H9 (cell line): ENCODE data around the gene TRIP6. TPM values are rescaled to one million over a fixed set of nuclear protein-coding genes. Genes with fewer than 3 reads are reported as not detected.

Experiments used
- DNase-seq: peaks from one replicate; pipeline ENCODE4 v3.0.0-alpha.2; 2017
- H2AFZ ChIP-seq: one replicate; pipeline ENCODE4 v1.6.1; 2013; ENCODE audit warnings: mild to moderate bottlenecking, low read length, control low read depth, moderate library complexity
- H2AK5ac ChIP-seq: 2 replicates; pipeline ENCODE4 v1.6.1; 2013; ENCODE audit warnings: low read length, control low read depth, mixed read lengths; ENCODE audit not compliant: insufficient read length
- H2BK120ac ChIP-seq: one replicate; pipeline ENCODE4 v1.6.1; 2013; ENCODE audit warnings: low read depth, mild to moderate bottlenecking, low read length, control low read depth, inconsistent platforms; ENCODE audit not compliant: poor library complexity, severe bottlenecking
- H2BK12ac ChIP-seq: 2 replicates; pipeline ENCODE4 v1.6.1; 2013; ENCODE audit warnings: low read length, control low read depth, mixed read lengths, low read depth; ENCODE audit not compliant: insufficient read length
- H2BK15ac ChIP-seq: 2 replicates; pipeline ENCODE4 v1.6.1; 2013; ENCODE audit warnings: low read depth, low read length, control low read depth
- H2BK20ac ChIP-seq: one replicate; pipeline ENCODE4 v1.6.1; 2013; ENCODE audit warnings: low read depth, mild to moderate bottlenecking, low read length, control low read depth, inconsistent platforms; ENCODE audit not compliant: poor library complexity, severe bottlenecking
- H2BK5ac ChIP-seq: 2 replicates; pipeline ENCODE4 v1.6.1; 2013; ENCODE audit warnings: low read length, control low read depth, mixed read lengths; ENCODE audit not compliant: insufficient read length
- H3K14ac ChIP-seq: 2 replicates; pipeline ENCODE4 v1.6.1; 2013; ENCODE audit warnings: low read length, control low read depth; ENCODE audit not compliant: insufficient read depth
- H3K18ac ChIP-seq: 2 replicates; pipeline ENCODE4 v1.6.1; 2013; ENCODE audit warnings: low read depth, mild to moderate bottlenecking, mixed read lengths, low read length, control low read depth; ENCODE audit not compliant: insufficient read length
- H3K23ac ChIP-seq: 2 replicates; pipeline ENCODE4 v1.6.1; 2013; ENCODE audit warnings: low read length, control low read depth, mixed read lengths, low read depth; ENCODE audit not compliant: insufficient read length
- H3K23me2 ChIP-seq: 2 replicates; pipeline ENCODE4 v1.6.1; 2013; ENCODE audit warnings: low read depth, mild to moderate bottlenecking, mixed read lengths, low read length, control low read depth; ENCODE audit not compliant: insufficient read length, poor library complexity, severe bottlenecking
- H3K27ac ChIP-seq: 2 replicates; pipeline ENCODE4 v1.5.1; 2013; ENCODE audit warnings: low read length, control low read depth, mixed read lengths, low read depth; ENCODE audit not compliant: insufficient read length
- H3K27me3 ChIP-seq: 2 replicates; pipeline ENCODE4 v1.6.1; 2013; ENCODE audit warnings: low read length, control low read depth, inconsistent platforms; ENCODE audit not compliant: insufficient read depth
- H3K4ac ChIP-seq: 2 replicates; pipeline ENCODE4 v1.6.1; 2013; ENCODE audit warnings: low read depth, mild to moderate bottlenecking, control low read depth, inconsistent platforms, low read length, moderate library complexity
- H3K4me1 ChIP-seq: 2 replicates; pipeline ENCODE4 v1.6.1; 2013; ENCODE audit warnings: low read length, control low read depth, inconsistent platforms; ENCODE audit not compliant: insufficient read depth
- H3K4me2 ChIP-seq: 2 replicates; pipeline ENCODE4 v1.6.1; 2013; ENCODE audit warnings: low read length, control low read depth, mixed read lengths; ENCODE audit not compliant: insufficient read length, insufficient read depth
- H3K56ac ChIP-seq: 2 replicates; pipeline ENCODE4 v1.6.1; 2013; ENCODE audit warnings: low read depth, mild to moderate bottlenecking, mixed read lengths, low read length, control low read depth; ENCODE audit not compliant: insufficient read length
- H3K79me1 ChIP-seq: 2 replicates; pipeline ENCODE4 v1.6.1; 2013; ENCODE audit warnings: low read depth, mild to moderate bottlenecking, moderate library complexity, low read length, control low read depth, inconsistent platforms; ENCODE audit not compliant: insufficient read depth, poor library complexity, severe bottlenecking
- H3K79me2 ChIP-seq: 2 replicates; pipeline ENCODE4 v1.6.1; 2013; ENCODE audit warnings: low read length, control low read depth, inconsistent platforms; ENCODE audit not compliant: insufficient read depth
- H3K9ac ChIP-seq: 2 replicates; pipeline ENCODE4 v1.6.1; 2013; ENCODE audit warnings: low read length, control low read depth, mixed read lengths; ENCODE audit not compliant: insufficient read length; ENCODE audit errors: extremely low read depth
- H3K9me3 ChIP-seq: one replicate; pipeline ENCODE4 v1.6.1; 2013; ENCODE audit warnings: low read depth, low read length, inconsistent platforms; ENCODE audit not compliant: control insufficient read depth
- H3T11ph ChIP-seq: one replicate; pipeline ENCODE4 v1.6.1; 2013; ENCODE audit warnings: mild to moderate bottlenecking, low read length, control low read depth, inconsistent platforms
- H4K20me1 ChIP-seq: one replicate; pipeline ENCODE4 v1.6.1; 2013; ENCODE audit not compliant: control insufficient read depth, insufficient read length, insufficient read depth
- H4K5ac ChIP-seq: 2 replicates; pipeline ENCODE4 v1.6.1; 2013; ENCODE audit warnings: low read depth, mild to moderate bottlenecking, mixed read lengths, low read length, control low read depth; ENCODE audit not compliant: insufficient read length
- H4K8ac ChIP-seq: replicated peaks from 2 replicates; pipeline ENCODE4 v1.6.1; 2013; ENCODE audit warnings: low read length, control low read depth, mixed read lengths, low read depth; ENCODE audit not compliant: insufficient read length
- H4K91ac ChIP-seq: 2 replicates; pipeline ENCODE4 v1.6.1; 2013; ENCODE audit warnings: low read depth, mild to moderate bottlenecking, moderate library complexity, mixed read lengths, low read length, control low read depth; ENCODE audit not compliant: insufficient read length
- H3K27ac Mint-ChIP-seq, 3 experiments: 2 replicates in 2 of 3; 3 replicates in 1 of 3; pipeline ENCODE4 v1.8.0; 2020 to 2021; ENCODE audit warnings: mixed read lengths in 3 of 3, mild to moderate bottlenecking in 1 of 3, moderate library complexity in 1 of 3
- H3K27me3 Mint-ChIP-seq: 2 replicates; pipeline ENCODE4 v1.8.0; 2021; ENCODE audit warnings: low read depth, mild to moderate bottlenecking, moderate library complexity, mixed read lengths
- H3K36me3 Mint-ChIP-seq, 3 experiments: 2 replicates in 2 of 3; 3 replicates in 1 of 3; pipeline ENCODE4 v1.8.0; 2020 to 2021; ENCODE audit warnings: low read depth in 3 of 3, mixed read lengths in 3 of 3; ENCODE audit not compliant: insufficient read depth in 1 of 3
- H3K4me1 Mint-ChIP-seq, 2 experiments: 2 replicates each; pipeline ENCODE4 v1.8.0; 2020; ENCODE audit warnings: mixed read lengths in 2 of 2
- H3K4me3 Mint-ChIP-seq, 2 experiments: 2 replicates in 1 of 2; 3 replicates in 1 of 2; pipeline ENCODE4 v1.8.0; 2020 to 2021; ENCODE audit warnings: mild to moderate bottlenecking in 2 of 2, mixed read lengths in 2 of 2, moderate library complexity in 1 of 2
- H3K9me3 Mint-ChIP-seq, 2 experiments: 2 replicates in 1 of 2; 3 replicates in 1 of 2; pipeline ENCODE4 v1.8.0; 2020; ENCODE audit warnings: mild to moderate bottlenecking in 2 of 2, mixed read lengths in 2 of 2, moderate library complexity in 1 of 2
- CTCF ChIP-seq: fragments of 200-600 bp; sonication (generic); conservative IDR thresholded peaks from 3 replicates; pipeline ENCODE4 v1.8.0; 2021; ENCODE audit warnings: antibody characterized with exemption, mild to moderate bottlenecking
- WGBS: extraction: QIAGEN DNeasy Blood & Tissue Kit; methylation state at CpG from one replicate; pipeline ENCODE4 v1.1.7; 2013; ENCODE audit warnings: missing lambda C conversion rate, low lambda C conversion rate, mixed read lengths; ENCODE audit not compliant: insufficient read length; ENCODE audit errors: extremely low coverage; 5-methylcytosine and 5-hydroxymethylcytosine counted together
- total RNA-seq: library from RNA; stranded (reverse); gene quantifications from 2 replicates; pipeline ENCODE4 v1.2.1, GENCODE V29; 2021

The TRIP6 gene
- total RNA-seq, 1 experiment from 2014 or later, result 122 TPM

- no peak for DNase-seq
- no peak overlapping the region for H3K23ac ChIP-seq
- H3K56ac ChIP-seq, result no peak overlapping the region
- no peak overlapping the region for H4K91ac ChIP-seq
- H3T11ph ChIP-seq, result no peak overlapping the region
- H3K9ac ChIP-seq, result no peak overlapping the region
- H3K18ac ChIP-seq, result no peak overlapping the region
- no peak overlapping the region for H3K14ac ChIP-seq
- H3K4ac ChIP-seq, result no peak overlapping the region
- no peak overlapping the region for H2BK120ac ChIP-seq
- no peak overlapping the region for H2BK20ac ChIP-seq
- no peak overlapping the region for H2AFZ ChIP-seq
- H4K5ac ChIP-seq, result no peak overlapping the region
- no peaks in the 10 kb centered on the region for H3K9me3 ChIP-seq
- TF ChIP-seq CTCF, result no peak
- H3K4me1 ChIP-seq, result no peaks in the 10 kb centered on the region; the same call in 1 of the 2 replicates
- peaks cover 8% of the 10 kb centered on the region for H3K23me2 ChIP-seq
- H4K20me1 ChIP-seq, result no peaks in the 10 kb centered on the region
- Mint-ChIP-seq H3K4me1 (peaks cover 28 to 47% of the 10 kb centered on the region in 2 experiments), H3K27me3 (no peaks in the 10 kb centered on the region; the same call in 1 of the 2 replicates), H3K4me3 (0 out of 5 replicates have a peak overlapping the region, but pooled peaks of 1 of the 2 experiments have one; percentile 7), H3K36me3 (peaks cover 77 to 89% (median 88%) of the 10 kb centered on the region in 3 experiments), H3K9me3 (no peaks in the 10 kb centered on the region), H3K27ac (peak overlapping the region in 2 of 3 experiments; percentile 77 to 88; a peak in 4 of 7 replicates)
- H3K27ac ChIP-seq, result no peak overlapping the region
- no peak overlapping the region for H3K4me2 ChIP-seq
- H3K79me1 ChIP-seq, result peaks cover 6% of the 10 kb centered on the region
- whole genome bisulfite sequencing, result no CpG with 5 or more reads among the region's 29 CpGs
- peaks cover 8% of the 10 kb centered on the region; the same call in 1 of the 2 replicates for H3K79me2 ChIP-seq
- no peaks in the 10 kb centered on the region for H3K27me3 ChIP-seq
- no peak overlapping the region for H2BK15ac ChIP-seq
- H2BK5ac ChIP-seq, result no peak overlapping the region
- H2BK12ac ChIP-seq, result no peak overlapping the region
- H4K8ac ChIP-seq, result no peak overlapping the region
- no peak overlapping the region for H2AK5ac ChIP-seq
These were observed 17.7 kb downstream of the TRIP6 start for GRCh38 chr7:100884736-100885439.
